Right forelimb (tissue), 1 donor: ENCODE results near the gene SLC7A5.

ENCODE experiments used
- DNase-seq: peaks from one replicate; pipeline ENCODE4 v3.0.0-alpha.2; 2018

The SLC7A5 gene

GRCh38 chr16:87845213-87845612 lies 24.1 kb downstream of the SLC7A5 start:
- DNase-seq: no peak

- no peak for DNase-seq
Measured at GRCh38 chr16:87844809-87845208, 24.5 kb downstream of the SLC7A5 start.

GRCh38 chr16:87844120-87844733 lies 25.1 kb downstream of the SLC7A5 start:
- DNase-seq: no peak

GRCh38 chr16:87843678-87844105 lies 25.6 kb downstream of the SLC7A5 start:
- DNase-seq: no peak

- DNase-seq: no peak
Measured at GRCh38 chr16:87842209-87842869, 27.0 kb downstream of the SLC7A5 start.

GRCh38 chr16:87841340-87842208 lies 27.7 kb downstream of the SLC7A5 start:
- DNase-seq: no peak

GRCh38 chr16:87840271-87840978 lies 28.9 kb downstream of the SLC7A5 start:
- DNase-seq: no peak

- DNase-seq: no peak
Measured at GRCh38 chr16:87839542-87840270, 29.6 kb downstream of the SLC7A5 start.

GRCh38 chr16:87838643-87839541 lies 30.4 kb downstream of the SLC7A5 start:
- DNase-seq: no peak

- no peak for DNase-seq
Measured at GRCh38 chr16:87837627-87838289, 31.5 kb downstream of the SLC7A5 start.

GRCh38 chr16:87836844-87837581 lies 32.3 kb downstream of the SLC7A5 start:
- DNase-seq: no peak

- DNase-seq: no peak
Measured at GRCh38 chr16:87836346-87836843, 32.9 kb downstream of the SLC7A5 start.

- DNase-seq: no peak
Measured at GRCh38 chr16:87835882-87836331, 33.4 kb downstream of the SLC7A5 start.

GRCh38 chr16:87834668-87835473 lies 34.4 kb downstream of the SLC7A5 start:
- peak; percentile 68 for DNase-seq

GRCh38 chr16:87834005-87834667 lies 35.2 kb downstream of the SLC7A5 start:
- no peak for DNase-seq

- no peak for DNase-seq
Measured at GRCh38 chr16:87833548-87833947, 35.8 kb downstream of the SLC7A5 start.

GRCh38 chr16:87832741-87833502 lies 36.4 kb downstream of the SLC7A5 start:
- no peak for DNase-seq
